Measurements from ENCODE around the gene TFF1. TPM values are rescaled to one million over a fixed set of nuclear protein-coding genes. Genes with fewer than 3 reads are reported as not detected.

TFF1 gene
- total RNA-seq, 1 experiment from 2014 or later, result 2.2 TPM

GRCh38 chr21:42375966-42376337 lies 9.6 kb upstream of the TFF1 start:
- ChIA-PET CTCF (no interaction called here), POLR2A (ENCODE audit: unreplicated experiment) (no interaction called here)
- TF ChIP-seq CTCF (conservative IDR thresholded peaks at IDR 0.05) (no peak), EZH2 (IDR thresholded peaks at IDR 0.05; ENCODE audit: low read depth) (no peak)
- no peaks in the 10 kb centered on the region for H3K79me2 ChIP-seq (ENCODE audit: low read depth)
- no peaks in the 10 kb centered on the region for H3K4me1 ChIP-seq (replicated peaks; ENCODE audit: insufficient read depth)
- H3K27ac ChIP-seq, result no peak overlapping the region
- H3K27me3 ChIP-seq (ENCODE audit: insufficient read depth, low read depth), result no peaks in the 10 kb centered on the region
- no peaks in the 10 kb centered on the region for H3K9me2 ChIP-seq (ENCODE audit: insufficient read depth)
- no TSS peak for BruUV-seq (replicated peaks)
- no peaks in the 10 kb centered on the region for H4K20me1 ChIP-seq (ENCODE audit: insufficient read depth)
- H3K36me3 ChIP-seq (ENCODE audit: low read depth), result no peaks in the 10 kb centered on the region
- H3F3A ChIP-seq (ENCODE audit: insufficient read depth, low read depth), result no peaks in the 10 kb centered on the region
- H2AFZ ChIP-seq, result no peak overlapping the region
- no peak overlapping the region for H3K4me3 ChIP-seq
- H3K4me2 ChIP-seq, result no peak overlapping the region
- no peaks in the 10 kb centered on the region for H3K9me3 ChIP-seq (ENCODE audit: insufficient read depth, low read depth)
- intact Hi-C loops (cut with micrococcal nuclease; ENCODE audit: unreplicated experiment), result no loop called here
- DNase-seq, result no peak

GRCh38 chr21:42375506-42375905 lies 9.2 kb upstream of the TFF1 start:
- Histone ChIP-seq H3K27ac (no peak overlapping the region), H2AFZ (no peak overlapping the region), H3F3A (ENCODE audit: insufficient read depth, low read depth) (no peaks in the 10 kb centered on the region), H3K36me3 (ENCODE audit: low read depth) (no peaks in the 10 kb centered on the region), H3K79me2 (ENCODE audit: low read depth) (no peaks in the 10 kb centered on the region), H3K9me2 (ENCODE audit: insufficient read depth) (no peaks in the 10 kb centered on the region), H4K20me1 (ENCODE audit: insufficient read depth) (no peaks in the 10 kb centered on the region), H3K27me3 (ENCODE audit: insufficient read depth, low read depth) (no peaks in the 10 kb centered on the region), H3K4me3 (no peak overlapping the region), H3K4me2 (no peak overlapping the region), H3K4me1 (replicated peaks; ENCODE audit: insufficient read depth) (no peaks in the 10 kb centered on the region), H3K9me3 (ENCODE audit: insufficient read depth, low read depth) (no peaks in the 10 kb centered on the region)
- TF ChIP-seq EZH2 (IDR thresholded peaks at IDR 0.05; ENCODE audit: low read depth), result no peak
- no peak for TF ChIP-seq CTCF (conservative IDR thresholded peaks at IDR 0.05)
- intact Hi-C loops (cut with micrococcal nuclease; ENCODE audit: unreplicated experiment), result no loop called here
- no peak for DNase-seq
- CTCF ChIA-PET, result no interaction called here
- BruUV-seq (replicated peaks), result no TSS peak
- POLR2A ChIA-PET (ENCODE audit: unreplicated experiment), result no interaction called here

- Histone ChIP-seq H3K36me3 (ENCODE audit: low read depth) (no peaks in the 10 kb centered on the region), H3K79me2 (ENCODE audit: low read depth) (no peaks in the 10 kb centered on the region), H4K20me1 (ENCODE audit: insufficient read depth) (no peaks in the 10 kb centered on the region), H3F3A (ENCODE audit: insufficient read depth, low read depth) (no peaks in the 10 kb centered on the region), H3K4me2 (no peak overlapping the region), H3K4me3 (no peak overlapping the region), H2AFZ (no peak overlapping the region), H3K27ac (no peak overlapping the region), H3K9me2 (ENCODE audit: insufficient read depth) (no peaks in the 10 kb centered on the region), H3K27me3 (ENCODE audit: insufficient read depth, low read depth) (no peaks in the 10 kb centered on the region), H3K4me1 (replicated peaks; ENCODE audit: insufficient read depth) (no peaks in the 10 kb centered on the region), H3K9me3 (ENCODE audit: insufficient read depth, low read depth) (no peaks in the 10 kb centered on the region)
- ChIA-PET POLR2A (ENCODE audit: unreplicated experiment) (no interaction called here), CTCF (no interaction called here)
- intact Hi-C loops (cut with micrococcal nuclease; ENCODE audit: unreplicated experiment), result no loop called here
- no TSS peak for BruUV-seq (replicated peaks)
- DNase-seq, result no peak
- no peak for TF ChIP-seq CTCF (conservative IDR thresholded peaks at IDR 0.05)
- TF ChIP-seq EZH2 (IDR thresholded peaks at IDR 0.05; ENCODE audit: low read depth), result no peak
Observed at GRCh38 chr21:42374864-42375499, 8.6 kb upstream of the TFF1 start.
